Upper lobe of left lung (tissue), 4 donors: ENCODE measurements around the gene ACOT8.

ENCODE experiments used
- POLR2A ChIP-seq, 4 donors: fragments of 450-650 bp; IDR thresholded peaks; one replicate each; pipeline ENCODE4 v1.5.1; 2016 to 2017; ENCODE audit warnings: antibody characterized with exemption in 4 of 4, mild to moderate bottlenecking in 2 of 4
- POLR2AphosphoS5 ChIP-seq, 2 donors: sonication (generic); formaldehyde crosslinking; IDR thresholded peaks; one replicate each; pipeline ENCODE4 v1.5.1; 2017; ENCODE audit warnings: antibody characterized with exemption in 2 of 2
- TF ChIP-seq, protein P1 (sequence below), 6 experiments: fragments of 450-650 bp in 4 of 6; fragments of 200-600 bp in 2 of 6; sonication (generic) in 2 of 6; IDR thresholded peaks; one replicate each; pipeline ENCODE4 v1.5.1; 2016 to 2019; ENCODE audit warnings: antibody characterized with exemption in 6 of 6

DNA sequence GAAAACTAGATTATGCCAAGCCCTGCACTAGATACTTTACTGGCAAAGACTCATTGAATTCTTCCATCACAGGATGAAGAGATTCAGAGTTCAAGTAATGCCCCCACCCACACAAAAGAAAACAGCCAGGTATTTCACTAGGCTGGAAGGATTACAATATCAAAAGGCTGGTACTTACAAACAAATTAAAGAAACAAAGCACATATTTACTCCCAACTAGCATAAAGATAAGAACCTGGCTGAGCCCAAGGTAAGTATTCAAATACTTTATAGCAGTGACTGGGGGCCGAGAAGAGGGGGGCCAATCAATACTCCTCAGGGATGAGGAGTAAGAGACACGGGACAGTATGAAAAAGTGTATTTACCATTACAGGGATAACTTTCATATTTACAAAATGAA is 3.7 kb downstream of the ACOT8 start:
- TF ChIP-seq, protein P1, sequence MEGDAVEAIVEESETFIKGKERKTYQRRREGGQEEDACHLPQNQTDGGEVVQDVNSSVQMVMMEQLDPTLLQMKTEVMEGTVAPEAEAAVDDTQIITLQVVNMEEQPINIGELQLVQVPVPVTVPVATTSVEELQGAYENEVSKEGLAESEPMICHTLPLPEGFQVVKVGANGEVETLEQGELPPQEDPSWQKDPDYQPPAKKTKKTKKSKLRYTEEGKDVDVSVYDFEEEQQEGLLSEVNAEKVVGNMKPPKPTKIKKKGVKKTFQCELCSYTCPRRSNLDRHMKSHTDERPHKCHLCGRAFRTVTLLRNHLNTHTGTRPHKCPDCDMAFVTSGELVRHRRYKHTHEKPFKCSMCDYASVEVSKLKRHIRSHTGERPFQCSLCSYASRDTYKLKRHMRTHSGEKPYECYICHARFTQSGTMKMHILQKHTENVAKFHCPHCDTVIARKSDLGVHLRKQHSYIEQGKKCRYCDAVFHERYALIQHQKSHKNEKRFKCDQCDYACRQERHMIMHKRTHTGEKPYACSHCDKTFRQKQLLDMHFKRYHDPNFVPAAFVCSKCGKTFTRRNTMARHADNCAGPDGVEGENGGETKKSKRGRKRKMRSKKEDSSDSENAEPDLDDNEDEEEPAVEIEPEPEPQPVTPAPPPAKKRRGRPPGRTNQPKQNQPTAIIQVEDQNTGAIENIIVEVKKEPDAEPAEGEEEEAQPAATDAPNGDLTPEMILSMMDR (IDR thresholded peaks at IDR 0.05), result no peak
- TF ChIP-seq POLR2A (IDR thresholded peaks at IDR 0.05) (no peak), POLR2AphosphoS5 (IDR thresholded peaks at IDR 0.05) (no peak)
